Ramos (cell line): ENCODE results near the gene ABCA12.

Experiments
- in situ Hi-C: fragments of 300-500 bp; cut with MboI; formaldehyde crosslinking; loops from one replicate; pipeline ENCODE4 v1.14.3; 2022; ENCODE audit warnings: low sequenced_read_pairs; ENCODE audit not compliant: unreplicated experiment

ABCA12 gene

GRCh38 chr2:215055891-215056290 lies 82.5 kb downstream of the ABCA12 start:
- in situ Hi-C loops = no loop called here

- in situ Hi-C loops = no loop called here
Measured at GRCh38 chr2:215052810-215053209, 85.6 kb downstream of the ABCA12 start.

DNA sequence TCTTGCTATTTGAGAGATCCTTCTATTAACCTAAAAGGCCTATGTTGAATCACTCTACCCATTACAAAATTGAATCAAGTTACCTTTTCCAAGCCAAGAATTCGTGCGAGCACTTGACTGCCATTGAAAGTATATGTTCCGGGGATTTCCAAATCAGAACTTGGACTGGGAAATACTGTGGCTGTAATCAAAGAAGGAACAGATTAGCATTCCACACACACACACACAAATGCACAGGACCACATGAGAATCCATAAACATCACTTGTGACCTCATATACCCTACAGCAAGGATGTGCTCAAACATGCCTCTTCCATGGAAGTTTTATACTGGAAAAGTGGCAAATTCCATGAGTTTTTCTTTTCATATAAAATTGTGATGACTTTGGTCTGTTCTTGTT lies 86.0 kb downstream of the ABCA12 start:
- in situ Hi-C loops = no loop called here

DNA sequence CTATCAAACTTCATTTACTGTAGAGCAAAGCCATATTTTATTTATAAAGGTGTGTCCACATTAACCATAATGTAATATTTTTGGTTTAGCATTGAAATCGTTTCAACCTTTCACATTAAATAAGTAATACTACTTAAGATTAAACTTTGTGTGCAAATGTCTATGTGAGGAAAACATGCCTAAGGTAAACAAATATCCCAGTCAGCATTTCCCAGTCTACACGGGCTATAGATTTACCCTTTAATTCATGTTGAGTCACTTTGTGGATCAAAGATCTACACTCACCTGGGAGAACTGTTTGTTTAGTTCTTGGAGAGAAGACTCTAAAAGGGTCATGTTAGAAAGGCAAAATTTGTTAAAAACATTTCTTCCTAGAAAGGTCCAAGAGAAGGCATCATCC lies 89.1 kb downstream of the ABCA12 start:
- in situ Hi-C loops = no loop called here

GRCh38 chr2:215038421-215038820 lies 100.0 kb downstream of the ABCA12 start:
- in situ Hi-C loops = no loop called here

DNA sequence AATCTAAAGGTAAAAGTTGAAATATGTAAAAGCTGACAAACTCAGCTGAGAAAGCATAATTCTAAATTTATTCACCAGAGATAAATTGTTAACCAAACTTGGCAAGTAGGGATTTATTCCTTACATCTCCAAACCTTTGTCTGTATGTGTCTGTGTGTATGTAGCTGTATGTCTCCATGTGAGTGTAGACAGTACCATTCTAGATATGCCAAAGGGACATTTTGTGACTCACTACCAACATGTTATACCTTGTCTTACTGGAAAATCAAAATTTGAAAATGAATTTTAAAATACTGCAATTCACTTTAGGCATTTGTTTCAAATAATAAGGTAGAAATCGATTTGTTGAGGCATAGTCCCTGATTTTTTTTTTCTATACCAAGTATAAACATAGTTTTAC lies 102.1 kb downstream of the ABCA12 start:
- in situ Hi-C loops = no loop called here

DNA sequence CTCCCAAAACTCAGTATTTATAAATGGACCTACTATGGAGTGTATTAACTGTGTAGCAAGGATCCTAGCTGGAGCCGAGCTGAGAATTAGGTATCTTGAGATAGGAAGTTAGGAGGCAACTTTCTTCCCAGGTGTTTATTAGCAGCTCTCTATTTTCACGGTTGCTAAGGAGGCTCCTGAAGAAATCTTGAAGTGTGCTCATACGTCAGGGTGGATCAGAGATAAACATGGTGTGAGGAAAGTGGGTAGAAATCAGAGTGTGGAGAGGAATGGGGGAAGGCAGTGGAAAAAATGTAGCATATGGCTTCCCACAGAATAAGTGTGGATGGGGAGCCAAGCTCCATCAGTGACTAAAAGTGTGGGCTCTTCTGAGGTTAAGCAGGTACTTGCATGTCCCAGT lies 104.3 kb downstream of the ABCA12 start:
- in situ Hi-C loops = no loop called here

- in situ Hi-C loops = no loop called here
Measured at GRCh38 chr2:215032153-215032552, 106.3 kb downstream of the ABCA12 start.

GRCh38 chr2:215031321-215031720 lies 107.1 kb downstream of the ABCA12 start:
- in situ Hi-C loops = no loop called here

DNA sequence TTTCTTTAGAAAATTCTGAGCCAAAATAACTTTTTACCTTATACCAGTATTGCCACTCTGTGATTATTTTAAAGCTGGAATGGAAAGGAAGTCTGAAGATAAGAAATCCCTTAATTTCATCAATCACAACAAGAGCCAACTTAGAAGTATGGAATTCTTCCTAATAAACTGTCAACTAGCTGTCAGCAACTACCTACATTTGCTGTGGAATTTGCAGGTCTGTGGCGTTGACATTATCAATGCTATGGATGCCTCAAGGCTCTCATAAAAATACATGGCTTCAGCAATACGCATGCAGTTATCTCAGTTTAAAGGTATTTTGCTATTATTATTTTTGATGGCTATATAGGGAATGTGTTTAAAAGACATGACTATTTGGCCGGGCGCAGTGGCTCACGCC lies 108.5 kb downstream of the ABCA12 start:
- in situ Hi-C loops = no loop called here

GRCh38 chr2:215028231-215028630 lies 110.2 kb downstream of the ABCA12 start:
- in situ Hi-C loops = no loop called here

GRCh38 chr2:215027779-215028178 lies 110.6 kb downstream of the ABCA12 start:
- in situ Hi-C loops = no loop called here

GRCh38 chr2:215022910-215023309 lies 115.5 kb downstream of the ABCA12 start:
- in situ Hi-C loops = no loop called here

GRCh38 chr2:215022418-215022817 lies 116.0 kb downstream of the ABCA12 start:
- in situ Hi-C loops = no loop called here

GRCh38 chr2:215020283-215020682 lies 118.1 kb downstream of the ABCA12 start:
- in situ Hi-C loops = no loop called here

DNA sequence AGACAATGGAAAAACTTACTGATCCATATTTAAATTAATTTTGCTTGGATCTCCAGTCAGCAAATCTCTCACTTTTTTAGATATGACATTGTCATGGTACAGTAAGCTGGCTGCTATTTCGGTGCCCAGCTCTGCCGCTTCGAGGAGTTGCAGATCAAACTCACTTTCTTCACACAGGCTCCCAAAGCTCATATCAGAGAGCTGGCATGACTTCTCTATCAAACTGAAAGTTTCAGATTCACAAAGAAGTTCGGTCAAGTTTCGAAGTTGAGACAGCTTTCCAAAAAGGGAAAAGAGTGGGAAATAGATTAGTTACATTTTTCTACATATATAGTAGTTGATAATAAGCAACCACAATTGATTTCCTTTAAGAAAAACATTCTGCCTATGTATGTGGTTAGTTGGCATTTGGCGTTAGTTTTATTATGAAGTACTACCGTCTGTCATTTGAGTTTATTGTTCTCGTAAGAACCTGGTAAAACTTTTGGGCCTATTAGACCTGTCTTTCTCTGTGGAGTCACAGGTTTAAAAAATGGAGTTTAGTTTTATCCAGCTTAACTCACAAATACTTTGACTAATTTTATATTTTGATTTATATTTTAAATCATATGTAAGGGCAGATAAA lies 118.8 kb downstream of the ABCA12 start:
- in situ Hi-C loops = no loop called here

DNA sequence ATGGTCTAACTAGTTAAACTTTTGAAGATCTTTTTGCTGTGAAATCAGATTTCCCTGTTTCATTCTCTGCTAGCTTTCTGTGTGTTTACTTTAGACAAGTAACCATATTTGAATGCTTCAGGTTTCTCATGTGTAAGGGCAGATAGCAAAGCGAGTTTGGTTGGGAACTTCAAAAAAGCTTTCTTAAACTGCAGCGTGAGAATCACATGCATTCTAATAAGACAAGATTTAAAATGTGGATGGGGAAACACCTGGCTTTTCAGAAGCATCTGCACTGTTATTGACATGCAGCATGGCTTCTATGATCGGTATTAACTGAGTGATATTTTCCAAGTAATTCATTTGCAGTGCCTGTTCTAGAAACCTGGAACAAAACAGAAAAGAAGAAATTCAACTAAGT lies 119.3 kb downstream of the ABCA12 start:
- in situ Hi-C loops = no loop called here

GRCh38 chr2:215015421-215015820 lies 123.0 kb downstream of the ABCA12 start:
- in situ Hi-C loops = no loop called here

- in situ Hi-C loops = no loop called here
Measured at GRCh38 chr2:215010390-215010789, 128.0 kb downstream of the ABCA12 start.

DNA sequence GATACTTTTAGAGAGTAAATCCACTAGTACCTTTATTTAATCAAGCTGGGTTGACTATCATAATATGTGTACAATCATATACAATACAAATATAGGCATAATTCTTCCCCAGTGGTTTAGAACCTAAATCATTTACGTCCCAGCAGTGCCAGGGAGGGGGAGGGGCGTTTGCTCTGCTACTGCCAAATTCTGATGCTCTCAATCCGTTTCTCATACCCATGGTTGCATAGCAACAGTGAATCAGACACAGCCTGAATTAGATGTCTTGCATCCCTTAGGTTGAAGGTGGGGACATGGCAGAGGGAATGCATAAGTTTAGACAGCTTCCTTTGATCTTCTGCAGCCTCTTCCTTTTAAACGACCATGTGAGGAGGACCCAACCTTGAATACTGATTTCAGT lies 135.4 kb downstream of the ABCA12 start:
- in situ Hi-C loops = no loop called here

DNA sequence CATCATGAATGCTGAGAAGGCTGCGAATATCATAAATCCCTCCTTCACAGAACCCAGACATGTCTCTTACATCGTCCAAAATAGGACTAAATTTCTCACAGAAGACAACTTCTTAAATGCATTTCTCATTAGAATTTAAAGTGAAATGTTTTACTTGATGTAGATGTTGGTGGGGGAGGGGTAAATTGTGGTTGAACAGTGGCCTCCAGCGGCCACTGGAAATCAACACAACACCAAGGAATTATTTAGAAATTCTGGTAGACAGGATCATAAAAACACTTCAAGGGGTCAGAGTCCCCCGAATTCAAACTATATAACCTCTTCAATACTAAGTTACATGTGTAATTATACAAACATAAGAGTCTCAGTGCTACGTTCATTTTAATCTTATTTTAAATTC lies 135.9 kb downstream of the ABCA12 start:
- in situ Hi-C loops = no loop called here

DNA sequence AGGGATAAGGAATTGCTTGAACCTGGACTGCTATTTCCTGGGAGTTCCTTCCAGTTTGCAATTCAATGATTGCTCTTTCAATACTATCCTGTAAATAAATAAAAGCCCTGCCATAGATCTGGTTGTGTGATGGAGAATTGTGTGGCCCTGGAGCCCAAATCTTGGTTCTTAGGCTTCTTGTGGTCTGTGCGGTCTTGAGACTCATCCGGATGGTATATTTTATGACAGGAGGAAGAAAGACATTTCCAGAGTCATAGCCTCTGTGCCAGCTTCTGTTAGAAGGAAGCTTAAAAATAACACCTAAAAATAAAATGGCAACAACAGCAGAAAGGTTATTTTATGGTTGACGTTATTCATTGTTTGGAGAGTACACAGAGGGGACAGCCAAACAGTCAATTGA lies 137.7 kb downstream of the ABCA12 start:
- in situ Hi-C loops = no loop called here
